Fibroblast of skin of right quadriceps (primary cell): ENCODE measurements around the gene CABYR.

Source experiments
- DNase-seq: peaks from one replicate; pipeline ENCODE4 v3.0.0-alpha.2; 2013

The CABYR gene

GRCh38 chr18:24195296-24196053, 56.6 kb downstream of the CABYR start:
- DNase-seq = no peak

GRCh38 chr18:24196764-24197163, 57.9 kb downstream of the CABYR start:
- no peak for DNase-seq

GRCh38 chr18:24197412-24197811, 58.5 kb downstream of the CABYR start:
- no peak for DNase-seq

DNA sequence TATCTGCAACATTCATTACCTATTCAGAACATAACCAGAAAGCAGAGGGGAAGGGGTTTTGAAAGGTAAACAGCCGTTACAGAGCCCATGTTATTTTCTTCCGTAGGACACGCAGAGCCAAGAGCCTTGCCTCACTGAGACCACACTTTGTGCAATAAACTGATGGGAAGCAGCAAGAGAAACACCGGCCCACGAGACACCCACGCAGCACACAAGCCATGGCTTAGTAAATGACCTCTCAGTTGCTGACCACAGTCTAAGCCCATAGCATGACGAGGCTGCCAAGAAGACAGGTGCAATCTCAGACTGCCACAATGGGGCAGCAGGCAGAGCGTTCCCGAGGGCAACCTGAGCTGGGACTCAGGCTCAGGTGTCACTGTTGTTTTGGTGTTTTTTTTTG, 59.6 kb downstream of the CABYR start:
- no peak for DNase-seq

DNA sequence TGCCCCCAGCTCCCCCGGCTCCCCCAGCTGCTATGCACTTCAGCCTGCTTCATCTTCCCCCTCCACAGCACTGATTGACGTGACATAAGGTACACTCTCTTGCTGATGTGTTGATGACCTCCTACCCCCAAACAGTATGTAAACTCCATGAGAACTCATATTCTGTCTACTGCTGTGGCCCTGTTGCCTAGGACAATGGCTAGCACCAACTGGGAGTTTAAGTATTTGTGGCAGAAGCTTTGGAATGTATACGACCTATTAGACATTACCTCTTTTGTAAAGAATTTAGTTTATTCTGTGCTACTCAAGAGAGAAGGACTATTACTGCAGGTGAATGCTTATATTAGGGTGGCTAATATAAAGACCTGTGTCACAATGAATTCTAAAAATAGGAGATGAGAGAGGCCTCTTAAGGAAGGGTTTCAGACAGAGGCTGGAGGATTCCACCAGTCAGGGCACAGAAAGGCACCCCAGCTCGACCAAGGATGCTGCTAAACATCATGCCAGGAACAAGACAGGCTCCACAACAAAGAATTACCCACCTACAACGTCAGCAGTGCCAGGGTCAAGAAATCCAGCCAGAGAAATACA, 60.6 kb downstream of the CABYR start:
- DNase-seq = no peak

- DNase-seq = no peak
Measured at GRCh38 chr18:24200494-24201290, 61.8 kb downstream of the CABYR start.

GRCh38 chr18:24201699-24202687, 63.1 kb downstream of the CABYR start:
- DNase-seq = no peak

DNA sequence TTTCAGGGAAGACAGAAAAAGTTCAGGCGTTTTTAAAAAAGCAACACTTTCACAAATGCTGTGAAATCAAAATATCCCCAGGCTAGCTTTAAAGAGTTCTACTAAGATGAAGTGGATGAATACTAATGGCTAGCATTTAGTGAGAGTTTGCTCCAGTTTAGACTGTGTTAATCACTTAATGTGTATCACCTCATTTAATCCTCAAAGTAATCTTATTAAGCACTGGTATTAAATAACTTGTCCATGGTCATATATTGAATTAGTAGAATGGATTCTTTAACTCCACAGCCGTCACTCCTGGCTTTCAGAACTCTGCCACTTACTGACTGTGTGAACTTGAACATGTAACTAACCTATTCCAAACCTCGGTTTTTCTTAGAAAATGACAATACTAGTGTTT, 66.0 kb downstream of the CABYR start:
- no peak for DNase-seq

GRCh38 chr18:24208270-24209035, 69.6 kb downstream of the CABYR start:
- DNase-seq = no peak

- no peak for DNase-seq
Measured at GRCh38 chr18:24209558-24209957, 70.7 kb downstream of the CABYR start.
